HEK293 (cell line): ENCODE measurements around the gene SERHL2.
"Not testable (repeated sequence)": the region's sequence is repeated elsewhere in the genome, so short reads cannot be mapped to it uniquely, and the experiment has no call there.

Source experiments
- CTCF ChIA-PET: fragments of 350-600 bp; formaldehyde crosslinking; extraction: SDS; loops from one replicate; lab custom pipeline; 2021; ENCODE audit warnings: antibody characterized with exemption; lab: Yijun Ruan, JAX
- POLR2A ChIA-PET: fragments of 300-600 bp; formaldehyde crosslinking; extraction: SDS; loops from one replicate; lab custom pipeline; 2020; ENCODE audit warnings: antibody characterized with exemption, inconsistent platforms; lab: Yijun Ruan, JAX
- H3K27ac ChIP-seq: fragments of 200-500 bp; sonication (Bioruptor generic); 2 replicates; pipeline ENCODE4 v1.5.1; 2014; ENCODE audit warnings: low read depth, low read length, control low read depth, inconsistent platforms; ENCODE audit errors: extremely low read depth
- H3K36me3 ChIP-seq, 2 experiments: fragments of 200-500 bp in 1 of 2; sonication (Bioruptor generic) in 1 of 2; 1 replicate in 1 of 2; 2 replicates in 1 of 2; pipeline ENCODE4 v1.5.1; 2014 to 2017; ENCODE audit warnings: inconsistent platforms in 2 of 2, low read length in 2 of 2; ENCODE audit not compliant: control insufficient read depth in 2 of 2, insufficient read depth in 1 of 2
- H3K4me1 ChIP-seq: fragments of 200-500 bp; sonication (Bioruptor generic); 2 replicates; pipeline ENCODE4 v1.5.1; 2014; ENCODE audit warnings: mild to moderate bottlenecking, low read length, inconsistent platforms; ENCODE audit not compliant: control insufficient read depth, insufficient read depth
- H3K4me3 ChIP-seq: 2 replicates; pipeline ENCODE4 v1.5.1; 2011; ENCODE audit warnings: low read depth, mild to moderate bottlenecking, control low read depth, low read length, moderate library complexity
- H3K9me3 ChIP-seq: fragments of 200-500 bp; sonication (Bioruptor generic); 2 replicates; pipeline ENCODE4 v1.5.1; 2014; ENCODE audit warnings: low read depth, low read length, inconsistent platforms; ENCODE audit not compliant: control insufficient read depth, insufficient read depth
- BCL11A ChIP-seq: fragments of 450-650 bp; formaldehyde crosslinking; IDR thresholded peaks from 2 replicates; pipeline ENCODE4 v1.5.1; 2016; ENCODE audit warnings: low read depth, missing biosample characterization, missing genetic modification characterization
- MEIS1 ChIP-seq: sonication (generic); formaldehyde crosslinking; IDR thresholded peaks from 2 replicates; pipeline ENCODE4 v1.8.1; 2022; ENCODE audit warnings: missing genetic modification reagents, mild to moderate bottlenecking, borderline replicate concordance
- ZFP69B ChIP-seq: fragments of 450-650 bp; formaldehyde crosslinking; IDR thresholded peaks from 2 replicates; pipeline ENCODE4 v1.5.1; 2016; ENCODE audit warnings: missing biosample characterization, missing genetic modification characterization
- ZNF112 ChIP-seq: fragments of 450-650 bp; formaldehyde crosslinking; IDR thresholded peaks from 2 replicates; pipeline ENCODE4 v1.5.0; 2017; ENCODE audit warnings: missing biosample characterization, missing genetic modification characterization
- ZNF121 ChIP-seq: fragments of 450-650 bp; formaldehyde crosslinking; IDR thresholded peaks from 2 replicates; pipeline ENCODE4 v1.5.1; 2016; ENCODE audit warnings: missing biosample characterization, missing genetic modification characterization
- ZNF184 ChIP-seq: fragments of 450-650 bp; IDR thresholded peaks from 2 replicates; pipeline ENCODE4 v1.5.1; 2018; ENCODE audit warnings: missing biosample characterization, mild to moderate bottlenecking, missing genetic modification characterization
- ZNF366 ChIP-seq: fragments of 450-650 bp; formaldehyde crosslinking; conservative IDR thresholded peaks from 2 replicates; pipeline ENCODE4 v1.5.1; 2016; ENCODE audit warnings: missing biosample characterization, missing genetic modification characterization
- ZNF426 ChIP-seq: fragments of 450-650 bp; formaldehyde crosslinking; IDR thresholded peaks from 2 replicates; pipeline ENCODE4 v1.5.1; 2017; ENCODE audit warnings: missing biosample characterization, missing genetic modification characterization, mild to moderate bottlenecking, inconsistent platforms, moderate library complexity
- ZNF621 ChIP-seq: fragments of 450-650 bp; formaldehyde crosslinking; IDR thresholded peaks from 2 replicates; pipeline ENCODE4 v1.5.1; 2017; ENCODE audit warnings: missing biosample characterization, missing genetic modification characterization
- ZNF658 ChIP-seq: fragments of 450-650 bp; formaldehyde crosslinking; IDR thresholded peaks from 2 replicates; pipeline ENCODE4; 2016; ENCODE audit warnings: missing biosample characterization, missing genetic modification characterization
- TF ChIP-seq, protein P1 (sequence below): fragments of 450-650 bp; formaldehyde crosslinking; IDR thresholded peaks from 2 replicates; pipeline ENCODE4 v1.5.1; 2016; ENCODE audit warnings: missing biosample characterization, missing genetic modification characterization
- TF ChIP-seq, protein P2 (sequence below): fragments of 450-650 bp; formaldehyde crosslinking; IDR thresholded peaks from 2 replicates; pipeline ENCODE4 v1.5.1; 2016; ENCODE audit warnings: missing biosample characterization, missing genetic modification characterization, borderline replicate concordance

The SERHL2 gene

DNA sequence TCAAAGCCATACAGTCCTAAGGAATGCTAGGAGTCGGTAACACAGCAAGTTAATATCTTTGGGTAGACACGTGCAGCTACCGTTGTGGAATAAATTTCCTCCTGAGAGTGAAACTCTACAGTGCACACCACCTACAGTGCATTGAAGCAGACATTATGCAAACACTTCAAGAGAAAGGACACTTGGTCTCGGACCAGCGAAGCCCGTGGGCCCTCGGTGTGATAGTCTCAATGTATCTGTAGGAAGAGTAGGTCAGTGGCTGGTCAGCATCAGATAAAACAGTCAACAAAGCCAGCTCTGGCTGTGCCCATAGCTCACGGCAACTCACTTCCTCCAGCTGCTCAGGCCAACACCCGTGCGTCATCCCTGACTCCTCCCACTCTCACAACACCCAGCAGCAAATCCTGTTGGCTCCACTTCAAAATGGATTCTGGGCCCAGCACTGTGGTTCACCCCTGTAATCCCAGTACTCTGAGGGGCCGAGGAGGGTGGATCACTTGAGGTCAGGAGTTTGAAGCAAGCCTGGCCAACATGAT, 14.5 kb upstream of the SERHL2 start:
- H3K27ac ChIP-seq, H3K9me3 ChIP-seq, H3K4me1 ChIP-seq, H3K36me3 ChIP-seq, H3K4me3 ChIP-seq: not testable (repeated sequence)
- ChIA-PET POLR2A (interaction anchor here (0.6 kb wide), 1 partner anchor 79 kb away, joined by 3 read pairs; no protein-coding TSS in a partner anchor), CTCF (interaction anchor here (1.9 kb wide), 1 partner anchor 23 kb away, joined by 11 read pairs; no protein-coding TSS in a partner anchor)

- Histone ChIP-seq H3K4me1 (no peaks in the 10 kb centered on the region), H3K27ac (no peak overlapping the region), H3K4me3 (no peak overlapping the region), H3K36me3 (no peaks in the 10 kb centered on the region), H3K9me3 (no peaks in the 10 kb centered on the region)
- CTCF ChIA-PET: interaction anchor here (0.6 to 3.3 kb wide), 4 partner anchors 8 to 374 kb away, joined by 4 to 16 read pairs (median 9); no protein-coding TSS in a partner anchor
- TF ChIP-seq ZNF621 (no peak), ZNF184 (tag by site-specific recombination) (no peak), ZNF426 (tag by site-specific recombination) (no peak)
- TF ChIP-seq, all 188 proteins: peak for 0
- POLR2A ChIA-PET: no interaction called here
Measured at GRCh38 chr22:42544686-42545085, 9.1 kb upstream of the SERHL2 start.

DNA sequence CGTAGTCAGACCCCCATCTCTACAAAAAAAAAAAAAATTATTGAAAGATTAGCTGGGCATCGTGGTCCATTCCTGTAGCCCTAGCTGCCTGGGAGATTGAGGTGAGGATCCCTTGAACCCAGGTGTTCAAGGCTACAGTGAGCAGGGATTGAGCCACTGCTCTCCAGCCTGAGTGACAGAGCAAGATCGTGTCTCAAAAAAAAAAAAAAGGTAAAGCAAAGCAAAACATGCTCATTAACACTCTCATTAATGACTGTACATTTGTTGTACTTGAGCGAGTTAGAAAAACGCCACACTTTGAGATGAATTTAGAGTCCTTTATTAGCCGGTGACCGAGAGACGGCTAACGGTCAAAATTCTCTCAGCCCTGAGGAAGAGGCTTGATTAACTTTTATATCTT, 6.2 kb upstream of the SERHL2 start:
- Histone ChIP-seq H3K4me3 (no peak overlapping the region), H3K36me3 (no peaks in the 10 kb centered on the region), H3K27ac (no peak overlapping the region), H3K9me3 (no peaks in the 10 kb centered on the region), H3K4me1 (no peaks in the 10 kb centered on the region)
- no peak for TF ChIP-seq BCL11A (tag by site-specific recombination)
- TF ChIP-seq ZNF366 (tag by site-specific recombination): no peak
- TF ChIP-seq ZNF112: no peak
- no peak for TF ChIP-seq MEIS1 (CRISPR knock-in tag)
- TF ChIP-seq ZFP69B (tag by site-specific recombination): no peak
- TF ChIP-seq ZNF426 (tag by site-specific recombination): no peak
- no peak for TF ChIP-seq ZNF121 (tag by site-specific recombination)
- TF ChIP-seq, protein P1, sequence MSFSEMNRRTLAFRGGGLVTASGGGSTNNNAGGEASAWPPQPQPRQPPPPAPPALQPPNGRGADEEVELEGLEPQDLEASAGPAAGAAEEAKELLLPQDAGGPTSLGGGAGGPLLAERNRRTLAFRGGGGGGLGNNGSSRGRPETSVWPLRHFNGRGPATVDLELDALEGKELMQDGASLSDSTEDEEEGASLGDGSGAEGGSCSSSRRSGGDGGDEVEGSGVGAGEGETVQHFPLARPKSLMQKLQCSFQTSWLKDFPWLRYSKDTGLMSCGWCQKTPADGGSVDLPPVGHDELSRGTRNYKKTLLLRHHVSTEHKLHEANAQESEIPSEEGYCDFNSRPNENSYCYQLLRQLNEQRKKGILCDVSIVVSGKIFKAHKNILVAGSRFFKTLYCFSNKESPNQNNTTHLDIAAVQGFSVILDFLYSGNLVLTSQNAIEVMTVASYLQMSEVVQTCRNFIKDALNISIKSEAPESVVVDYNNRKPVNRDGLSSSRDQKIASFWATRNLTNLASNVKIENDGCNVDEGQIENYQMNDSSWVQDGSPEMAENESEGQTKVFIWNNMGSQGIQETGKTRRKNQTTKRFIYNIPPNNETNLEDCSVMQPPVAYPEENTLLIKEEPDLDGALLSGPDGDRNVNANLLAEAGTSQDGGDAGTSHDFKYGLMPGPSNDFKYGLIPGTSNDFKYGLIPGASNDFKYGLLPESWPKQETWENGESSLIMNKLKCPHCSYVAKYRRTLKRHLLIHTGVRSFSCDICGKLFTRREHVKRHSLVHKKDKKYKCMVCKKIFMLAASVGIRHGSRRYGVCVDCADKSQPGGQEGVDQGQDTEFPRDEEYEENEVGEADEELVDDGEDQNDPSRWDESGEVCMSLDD: no peak
- TF ChIP-seq, protein P2, sequence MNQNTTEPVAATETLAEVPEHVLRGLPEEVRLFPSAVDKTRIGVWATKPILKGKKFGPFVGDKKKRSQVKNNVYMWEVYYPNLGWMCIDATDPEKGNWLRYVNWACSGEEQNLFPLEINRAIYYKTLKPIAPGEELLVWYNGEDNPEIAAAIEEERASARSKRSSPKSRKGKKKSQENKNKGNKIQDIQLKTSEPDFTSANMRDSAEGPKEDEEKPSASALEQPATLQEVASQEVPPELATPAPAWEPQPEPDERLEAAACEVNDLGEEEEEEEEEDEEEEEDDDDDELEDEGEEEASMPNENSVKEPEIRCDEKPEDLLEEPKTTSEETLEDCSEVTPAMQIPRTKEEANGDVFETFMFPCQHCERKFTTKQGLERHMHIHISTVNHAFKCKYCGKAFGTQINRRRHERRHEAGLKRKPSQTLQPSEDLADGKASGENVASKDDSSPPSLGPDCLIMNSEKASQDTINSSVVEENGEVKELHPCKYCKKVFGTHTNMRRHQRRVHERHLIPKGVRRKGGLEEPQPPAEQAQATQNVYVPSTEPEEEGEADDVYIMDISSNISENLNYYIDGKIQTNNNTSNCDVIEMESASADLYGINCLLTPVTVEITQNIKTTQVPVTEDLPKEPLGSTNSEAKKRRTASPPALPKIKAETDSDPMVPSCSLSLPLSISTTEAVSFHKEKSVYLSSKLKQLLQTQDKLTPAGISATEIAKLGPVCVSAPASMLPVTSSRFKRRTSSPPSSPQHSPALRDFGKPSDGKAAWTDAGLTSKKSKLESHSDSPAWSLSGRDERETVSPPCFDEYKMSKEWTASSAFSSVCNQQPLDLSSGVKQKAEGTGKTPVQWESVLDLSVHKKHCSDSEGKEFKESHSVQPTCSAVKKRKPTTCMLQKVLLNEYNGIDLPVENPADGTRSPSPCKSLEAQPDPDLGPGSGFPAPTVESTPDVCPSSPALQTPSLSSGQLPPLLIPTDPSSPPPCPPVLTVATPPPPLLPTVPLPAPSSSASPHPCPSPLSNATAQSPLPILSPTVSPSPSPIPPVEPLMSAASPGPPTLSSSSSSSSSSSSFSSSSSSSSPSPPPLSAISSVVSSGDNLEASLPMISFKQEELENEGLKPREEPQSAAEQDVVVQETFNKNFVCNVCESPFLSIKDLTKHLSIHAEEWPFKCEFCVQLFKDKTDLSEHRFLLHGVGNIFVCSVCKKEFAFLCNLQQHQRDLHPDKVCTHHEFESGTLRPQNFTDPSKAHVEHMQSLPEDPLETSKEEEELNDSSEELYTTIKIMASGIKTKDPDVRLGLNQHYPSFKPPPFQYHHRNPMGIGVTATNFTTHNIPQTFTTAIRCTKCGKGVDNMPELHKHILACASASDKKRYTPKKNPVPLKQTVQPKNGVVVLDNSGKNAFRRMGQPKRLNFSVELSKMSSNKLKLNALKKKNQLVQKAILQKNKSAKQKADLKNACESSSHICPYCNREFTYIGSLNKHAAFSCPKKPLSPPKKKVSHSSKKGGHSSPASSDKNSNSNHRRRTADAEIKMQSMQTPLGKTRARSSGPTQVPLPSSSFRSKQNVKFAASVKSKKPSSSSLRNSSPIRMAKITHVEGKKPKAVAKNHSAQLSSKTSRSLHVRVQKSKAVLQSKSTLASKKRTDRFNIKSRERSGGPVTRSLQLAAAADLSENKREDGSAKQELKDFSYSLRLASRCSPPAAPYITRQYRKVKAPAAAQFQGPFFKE (tag by site-specific recombination): no peak
- TF ChIP-seq ZNF658: no peak
- ChIA-PET CTCF (interaction anchor here (0.6 to 1.5 kb wide), 3 partner anchors 14 to 1374 kb away, joined by 3 to 4 read pairs (median 3); no protein-coding TSS in a partner anchor), POLR2A (interaction anchor here (0.7 to 1.2 kb wide), 2 partner anchors 23 to 29 kb away, joined by 3 read pairs; no protein-coding TSS in a partner anchor)
